HG03439 (cell line): ENCODE data around the gene C17orf113.
A peak's percentile ranks its signal among the peaks of the same experiment; 100 is the strongest.

ENCODE experiments used
- ATAC-seq: cut with Tn5 transposase; IDR thresholded peaks from one replicate; pipeline ENCODE4 v1.9.1; 2021; ENCODE audit warnings: mild to moderate bottlenecking, moderate library complexity; ENCODE audit not compliant: unreplicated experiment

The C17orf113 gene

GRCh38 chr17:42050393-42051012, at the start of gene C17orf113:
C17orf113 (minus strand) TSS chr17:42050601; CDS start chr17:42043376, 7,225 bp downstream.
- peak; percentile 53 for ATAC-seq

GRCh38 chr17:42098730-42099399, 48.5 kb upstream of the C17orf113 start:
- no peak for ATAC-seq

- ATAC-seq: no peak
These were observed 47.6 kb upstream of the C17orf113 start, which contains the start of gene ZNF385C for GRCh38 chr17:42097691-42098631. ZNF385C (minus strand) TSS chr17:42098473; CDS start chr17:42063056, 35,417 bp downstream.

- no peak for ATAC-seq
These were observed 46.1 kb upstream of the C17orf113 start for GRCh38 chr17:42096360-42097111.

- no peak for ATAC-seq
These were observed 44.1 kb upstream of the C17orf113 start for GRCh38 chr17:42094375-42095069.

GRCh38 chr17:42092939-42093338, 42.5 kb upstream of the C17orf113 start:
- ATAC-seq: no peak

- no peak for ATAC-seq
These were observed 40.8 kb upstream of the C17orf113 start for GRCh38 chr17:42090964-42091790.

GRCh38 chr17:42088736-42089135, 38.3 kb upstream of the C17orf113 start:
- ATAC-seq: no peak

GRCh38 chr17:42087736-42088705, 37.6 kb upstream of the C17orf113 start:
- ATAC-seq: no peak

- no peak for ATAC-seq
These were observed 36.8 kb upstream of the C17orf113 start for GRCh38 chr17:42087042-42087701.

- no peak for ATAC-seq
These were observed 31.2 kb upstream of the C17orf113 start for GRCh38 chr17:42081516-42082129.

GRCh38 chr17:42079541-42079940, 29.1 kb upstream of the C17orf113 start:
- ATAC-seq: no peak

GRCh38 chr17:42078396-42079043, 28.1 kb upstream of the C17orf113 start:
- no peak for ATAC-seq

GRCh38 chr17:42077755-42078154, 27.4 kb upstream of the C17orf113 start:
- no peak for ATAC-seq

- no peak for ATAC-seq
These were observed 26.6 kb upstream of the C17orf113 start for GRCh38 chr17:42076797-42077559.

GRCh38 chr17:42075789-42076188, 25.4 kb upstream of the C17orf113 start:
- no peak for ATAC-seq
